GM21447 (cell line): ENCODE measurements around the gene GMPR.
"Not testable (repeated sequence)": the region's sequence is repeated elsewhere in the genome, so short reads cannot be mapped to it uniquely, and the experiment has no call there.

ENCODE experiments used
- ATAC-seq: cut with Tn5 transposase; IDR thresholded peaks from one replicate; pipeline ENCODE4 v1.9.1; 2021; ENCODE audit not compliant: unreplicated experiment

GMPR gene

GRCh38 chr6:16244869-16245451 is 6.6 kb downstream of the GMPR start:
- no peak for ATAC-seq

- ATAC-seq: no peak
Measured at GRCh38 chr6:16248271-16248853, 10.0 kb downstream of the GMPR start.

GRCh38 chr6:16249971-16250370 is 11.6 kb downstream of the GMPR start:
- no peak for ATAC-seq

- ATAC-seq: no peak
Measured at GRCh38 chr6:16251706-16252105, 13.3 kb downstream of the GMPR start.

- ATAC-seq: no peak
Measured at GRCh38 chr6:16252686-16253299, 14.4 kb downstream of the GMPR start.

GRCh38 chr6:16253399-16254144 is 15.2 kb downstream of the GMPR start:
- no peak for ATAC-seq

GRCh38 chr6:16254535-16254934 is 16.1 kb downstream of the GMPR start:
- ATAC-seq: no peak

- no peak for ATAC-seq
Measured at GRCh38 chr6:16256781-16257180, 18.4 kb downstream of the GMPR start.

GRCh38 chr6:16257999-16258708 is 19.8 kb downstream of the GMPR start:
- ATAC-seq: no peak

- no peak for ATAC-seq
Measured at GRCh38 chr6:16258709-16259075, 20.3 kb downstream of the GMPR start.

- ATAC-seq: not testable (repeated sequence)
Measured at GRCh38 chr6:16259604-16260003, 21.2 kb downstream of the GMPR start.

GRCh38 chr6:16260602-16261001 is 22.2 kb downstream of the GMPR start:
- ATAC-seq: not testable (repeated sequence)

- ATAC-seq: not testable (repeated sequence)
Measured at GRCh38 chr6:16262773-16263172, 24.4 kb downstream of the GMPR start.

- not testable (repeated sequence) for ATAC-seq
Measured at GRCh38 chr6:16263464-16264099, 25.2 kb downstream of the GMPR start.

- ATAC-seq: no peak
Measured at GRCh38 chr6:16264785-16265184, 26.4 kb downstream of the GMPR start.

- no peak for ATAC-seq
Measured at GRCh38 chr6:16265351-16266341, 27.3 kb downstream of the GMPR start.

- ATAC-seq: no peak
Measured at GRCh38 chr6:16267428-16268263, 29.3 kb downstream of the GMPR start.

GRCh38 chr6:16269442-16270070 is 31.2 kb downstream of the GMPR start:
- ATAC-seq: not testable (repeated sequence)
